ENCODE results near the gene GJA4.

GJA4 gene

DNA sequence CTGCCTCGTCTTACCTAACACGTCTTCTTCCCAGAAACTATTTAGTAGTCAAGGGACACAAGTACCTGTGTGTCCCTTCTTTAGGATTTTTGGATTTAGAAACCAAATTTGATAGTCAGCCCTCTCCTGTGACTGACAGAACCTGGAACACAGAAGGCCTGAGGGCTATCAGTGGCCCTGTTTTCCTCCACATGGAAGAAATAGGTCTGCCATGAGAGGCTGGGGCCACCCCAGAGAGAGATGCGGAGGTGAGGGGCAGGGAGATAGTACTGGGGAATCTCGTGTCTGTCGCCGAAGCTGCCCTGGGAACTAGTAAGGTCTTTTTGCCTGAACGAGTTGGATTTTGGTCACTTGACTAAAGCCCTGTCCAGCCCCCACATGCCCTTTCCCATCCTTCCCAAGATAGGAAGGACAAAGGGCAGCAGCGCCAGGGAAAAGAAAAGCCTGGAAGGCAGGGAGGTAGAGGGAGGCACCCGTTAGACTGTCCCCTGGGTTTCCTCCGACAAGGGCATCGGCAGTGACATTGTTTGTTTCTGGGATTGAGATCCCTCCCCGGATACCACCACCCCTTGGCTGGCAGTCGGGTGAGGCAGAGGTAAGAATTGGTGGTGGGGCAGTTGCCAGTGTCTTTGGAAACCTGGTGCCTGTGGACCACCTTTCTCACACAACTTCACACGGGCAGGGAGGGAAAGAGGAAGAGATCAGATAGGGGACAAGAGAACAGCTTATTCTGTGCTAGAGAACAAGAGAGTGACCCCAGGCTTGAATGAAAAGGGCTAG is 46.9 kb downstream of the GJA4 start:
- no peak for DNase-seq (ENCODE audit: low read depth)

- no peak for DNase-seq (ENCODE audit: low read depth)
Observed at GRCh38 chr1:34840426-34840825, 47.6 kb downstream of the GJA4 start.

DNA sequence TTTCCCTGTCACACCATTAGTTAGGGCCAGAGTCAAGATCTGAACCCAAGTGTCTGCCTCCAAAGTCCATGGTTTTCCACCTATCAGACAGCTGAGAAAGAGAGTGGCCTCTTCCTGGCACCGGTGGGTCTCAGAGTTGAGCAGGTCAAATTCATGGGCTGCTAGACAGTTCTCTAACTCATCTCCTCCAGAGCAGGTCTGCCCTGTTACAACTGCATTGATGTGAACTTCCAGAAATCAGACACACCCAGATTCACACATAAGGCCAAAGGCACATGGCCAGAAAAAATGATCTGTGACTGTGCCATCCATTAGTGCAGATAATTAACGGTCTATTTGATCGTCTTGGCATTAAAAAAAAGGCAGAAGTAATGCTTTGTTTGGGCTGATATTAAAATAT is 49.3 kb downstream of the GJA4 start:
- no peak for DNase-seq (ENCODE audit: low read depth)

GRCh38 chr1:34842952-34843371 is 50.2 kb downstream of the GJA4 start:
- DNase-seq (ENCODE audit: low read depth): no peak

DNA sequence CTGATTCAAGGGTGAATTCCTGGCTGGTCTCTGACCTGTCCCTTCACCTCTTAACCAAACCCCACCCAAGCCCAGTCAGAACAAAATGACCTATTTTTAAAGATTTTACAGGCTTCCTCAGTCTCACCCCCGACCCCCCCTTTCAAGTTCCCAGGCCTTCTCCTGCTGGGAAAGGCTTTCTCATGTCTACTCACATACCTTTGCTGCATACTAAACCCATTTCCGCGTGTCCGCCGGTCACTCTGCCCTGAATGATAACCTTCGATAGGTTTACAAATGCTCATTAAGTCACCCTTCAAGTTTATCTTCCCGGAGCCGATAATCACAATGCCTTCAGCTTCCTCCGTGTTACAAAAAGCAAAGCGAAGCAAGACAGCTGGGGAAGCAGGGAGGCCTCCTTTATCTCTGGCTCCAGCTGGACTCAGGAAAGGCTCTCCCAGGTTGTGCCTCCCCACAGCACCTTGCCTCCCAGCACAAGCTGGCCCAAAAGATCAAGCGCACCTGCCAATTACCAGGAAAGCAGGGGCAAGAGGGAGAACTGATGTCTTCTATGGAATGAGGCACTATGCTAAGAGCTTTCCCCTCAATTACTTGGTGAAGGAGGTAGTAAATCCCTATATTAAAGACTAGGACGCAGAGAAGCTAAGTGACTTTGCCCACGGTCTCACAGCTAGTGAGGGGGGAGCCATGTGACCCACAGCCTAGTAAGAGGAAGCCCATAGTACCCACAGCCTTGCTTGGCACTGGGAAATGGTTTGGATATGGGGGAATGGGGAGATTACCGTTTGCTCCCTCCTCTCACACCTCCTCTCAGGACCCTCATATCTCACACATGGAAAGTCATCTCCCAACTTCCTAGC is 50.8 kb downstream of the GJA4 start:
- no peak for DNase-seq (ENCODE audit: low read depth)

DNA sequence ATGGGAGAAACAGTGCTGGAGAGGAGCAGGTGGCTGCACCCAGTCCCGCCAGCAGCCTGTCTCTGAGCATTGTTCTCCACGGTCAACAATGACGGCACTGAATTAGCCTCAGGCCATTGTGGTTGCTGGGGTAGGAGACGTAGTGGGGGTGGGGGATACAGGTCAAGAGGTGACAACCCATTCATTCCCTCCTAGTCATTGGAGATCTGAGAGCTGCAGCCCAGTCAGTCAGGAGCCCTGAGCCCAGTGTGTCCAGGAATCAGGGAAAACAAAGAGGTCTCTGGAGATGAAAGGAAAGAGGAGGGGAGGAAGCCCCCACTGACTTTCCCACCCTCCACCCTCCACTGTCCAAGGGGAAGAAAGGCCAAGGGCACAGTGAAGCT is 51.4 kb downstream of the GJA4 start:
- DNase-seq (ENCODE audit: low read depth): no peak
